OCI-M1 (cell line): Measurements from ENCODE around the gene IQGAP2.

Source experiments
- DNase-seq: peaks from one replicate; lab custom pipeline; 2025; lab: John Stamatoyannopoulos, UW

Gene IQGAP2

GRCh38 chr5:76383126-76383832, 19.8 kb upstream of the IQGAP2 start:
- no peak for DNase-seq

- DNase-seq = no peak
Measured at GRCh38 chr5:76384189-76384588, 18.9 kb upstream of the IQGAP2 start.

- DNase-seq = no peak
Measured at GRCh38 chr5:76384705-76385104, 18.4 kb upstream of the IQGAP2 start.

- no peak for DNase-seq
Measured at GRCh38 chr5:76385540-76385939, 17.5 kb upstream of the IQGAP2 start.

- DNase-seq = no peak
Measured at GRCh38 chr5:76386360-76386759, 16.7 kb upstream of the IQGAP2 start.

- no peak for DNase-seq
Measured at GRCh38 chr5:76388236-76388635, 14.8 kb upstream of the IQGAP2 start.

GRCh38 chr5:76388791-76389512, 14.1 kb upstream of the IQGAP2 start:
- no peak for DNase-seq

- DNase-seq = no peak
Measured at GRCh38 chr5:76389513-76390154, 13.5 kb upstream of the IQGAP2 start.

- no peak for DNase-seq
Measured at GRCh38 chr5:76391014-76391413, 12.1 kb upstream of the IQGAP2 start.

GRCh38 chr5:76393035-76393680, 9.9 kb upstream of the IQGAP2 start:
- DNase-seq = no peak

- DNase-seq = no peak
Measured at GRCh38 chr5:76397200-76397599, 5.9 kb upstream of the IQGAP2 start.

GRCh38 chr5:76399268-76399667, 3.8 kb upstream of the IQGAP2 start:
- DNase-seq = no peak

- no peak for DNase-seq
Measured at GRCh38 chr5:76400466-76400865, 2.6 kb upstream of the IQGAP2 start.

- DNase-seq = no peak
Measured at GRCh38 chr5:76401801-76402250, 1.3 kb upstream of the IQGAP2 start.

- DNase-seq = peak; percentile 87
Measured at GRCh38 chr5:76402251-76402885, 717 bp upstream of the IQGAP2 start.

GRCh38 chr5:76403766-76404222, 709 bp downstream of the IQGAP2 start:
- peak; percentile 63 for DNase-seq

GRCh38 chr5:76404223-76405211, 1.4 kb downstream of the IQGAP2 start:
- peak; percentile 87 for DNase-seq

GRCh38 chr5:76406014-76406413, 2.9 kb downstream of the IQGAP2 start:
- peak; percentile 34 for DNase-seq

GRCh38 chr5:76406673-76407072, 3.6 kb downstream of the IQGAP2 start:
- peak; percentile 61 for DNase-seq

GRCh38 chr5:76408104-76408654, 5.1 kb downstream of the IQGAP2 start:
- DNase-seq = no peak
